VCaP (cell line): ENCODE results near the gene ZSWIM6.

Experiments
- H3K27ac ChIP-seq: fragments of 450-650 bp; 2 replicates; pipeline ENCODE4 v1.5.1; 2017
- CTCF ChIP-seq: fragments of 450-650 bp; conservative IDR thresholded peaks from 2 replicates; pipeline ENCODE4 v1.5.1; 2017; ENCODE audit warnings: mild to moderate bottlenecking, moderate library complexity

ZSWIM6 gene

GRCh38 chr5:61549530-61549929 is 217.5 kb downstream of the ZSWIM6 start:
- H3K27ac ChIP-seq, result no peak overlapping the region
- TF ChIP-seq CTCF, result no peak

GRCh38 chr5:61551637-61552313 is 219.7 kb downstream of the ZSWIM6 start:
- no peak for TF ChIP-seq CTCF
- no peak overlapping the region for H3K27ac ChIP-seq

- no peak for TF ChIP-seq CTCF
- H3K27ac ChIP-seq, result no peak overlapping the region
Measured at GRCh38 chr5:61559146-61559545, 227.1 kb downstream of the ZSWIM6 start.

GRCh38 chr5:61559722-61560121 is 227.7 kb downstream of the ZSWIM6 start:
- no peak for TF ChIP-seq CTCF

GRCh38 chr5:61563401-61563800 is 231.3 kb downstream of the ZSWIM6 start:
- H3K27ac ChIP-seq, result no peak overlapping the region
- no peak for TF ChIP-seq CTCF

More at GRCh38 chr5:61559722-61560121, 227.7 kb downstream of the ZSWIM6 start:
- no peak overlapping the region for H3K27ac ChIP-seq

GRCh38 chr5:61567337-61567736 is 235.3 kb downstream of the ZSWIM6 start:
- no peak overlapping the region for H3K27ac ChIP-seq
- TF ChIP-seq CTCF, result no peak

- no peak for TF ChIP-seq CTCF
- no peak overlapping the region for H3K27ac ChIP-seq
Measured at GRCh38 chr5:61569353-61569752, 237.3 kb downstream of the ZSWIM6 start.
